Measurements from ENCODE around the gene SLC7A10.

SLC7A10 gene

GRCh38 chr19:33254245-33254824 is 28.7 kb upstream of the SLC7A10 start:
- DNase-seq = no peak

- DNase-seq = no peak
These were observed 27.3 kb upstream of the SLC7A10 start for GRCh38 chr19:33252971-33253370.

- no peak for DNase-seq
These were observed 26.8 kb upstream of the SLC7A10 start for GRCh38 chr19:33252418-33252962.

GRCh38 chr19:33251526-33252090 is 26.0 kb upstream of the SLC7A10 start:
- no peak for DNase-seq

- DNase-seq = no peak
These were observed 25.4 kb upstream of the SLC7A10 start for GRCh38 chr19:33251076-33251475.

- no peak for DNase-seq
These were observed 24.9 kb upstream of the SLC7A10 start for GRCh38 chr19:33250500-33250899.

GRCh38 chr19:33249740-33250366 is 24.2 kb upstream of the SLC7A10 start:
- DNase-seq = no peak

GRCh38 chr19:33248954-33249613 is 23.4 kb upstream of the SLC7A10 start:
- DNase-seq = no peak

- no peak for DNase-seq
These were observed 22.9 kb upstream of the SLC7A10 start for GRCh38 chr19:33248553-33248953.

GRCh38 chr19:33248104-33248503 is 22.5 kb upstream of the SLC7A10 start:
- DNase-seq = no peak

GRCh38 chr19:33247441-33247819 is 21.8 kb upstream of the SLC7A10 start:
- no peak for DNase-seq

GRCh38 chr19:33246709-33247440 is 21.2 kb upstream of the SLC7A10 start:
- no peak for DNase-seq

- no peak for DNase-seq
These were observed 20.5 kb upstream of the SLC7A10 start for GRCh38 chr19:33245948-33246708.

- DNase-seq = no peak
These were observed 17.3 kb upstream of the SLC7A10 start for GRCh38 chr19:33242911-33243310.

GRCh38 chr19:33242131-33242530 is 16.5 kb upstream of the SLC7A10 start:
- DNase-seq = no peak

- no peak for DNase-seq
These were observed 16.0 kb upstream of the SLC7A10 start for GRCh38 chr19:33241530-33242101.

GRCh38 chr19:33241091-33241529 is 15.5 kb upstream of the SLC7A10 start:
- DNase-seq = no peak

- DNase-seq = no peak
These were observed 14.6 kb upstream of the SLC7A10 start for GRCh38 chr19:33240181-33240771.

- no peak for DNase-seq
These were observed 13.7 kb upstream of the SLC7A10 start for GRCh38 chr19:33239223-33239975.

GRCh38 chr19:33238481-33239149 is 13.0 kb upstream of the SLC7A10 start:
- no peak for DNase-seq
